Activated T-cell treated with anti-CD3 and anti-CD28 coated beads, Interleukin-2, amount 50 U/mL, for 24 hours (primary cell): Measurements from ENCODE around the gene PIK3R5.

Experiments
- DNase-seq: peaks from one replicate; pipeline ENCODE4 v3.0.0-alpha.2; 2020
- H3K27ac Mint-ChIP-seq: 2 replicates; pipeline ENCODE4 v1.8.0; 2020; ENCODE audit warnings: mild to moderate bottlenecking, mixed read lengths
- H3K27me3 Mint-ChIP-seq: 2 replicates; pipeline ENCODE4 v1.8.0; 2020; ENCODE audit warnings: mixed read lengths
- H3K36me3 Mint-ChIP-seq: 2 replicates; pipeline ENCODE4 v1.8.0; 2020; ENCODE audit warnings: low read depth, mixed read lengths
- H3K4me1 Mint-ChIP-seq: 2 replicates; pipeline ENCODE4 v1.8.0; 2020; ENCODE audit warnings: low read depth, mixed read lengths
- H3K4me3 Mint-ChIP-seq: 2 replicates; pipeline ENCODE4 v1.8.0; 2020; ENCODE audit warnings: mild to moderate bottlenecking, moderate library complexity, mixed read lengths
- H3K9me3 Mint-ChIP-seq: 2 replicates; pipeline ENCODE4 v1.8.0; 2020; ENCODE audit warnings: mixed read lengths

Gene PIK3R5

DNA sequence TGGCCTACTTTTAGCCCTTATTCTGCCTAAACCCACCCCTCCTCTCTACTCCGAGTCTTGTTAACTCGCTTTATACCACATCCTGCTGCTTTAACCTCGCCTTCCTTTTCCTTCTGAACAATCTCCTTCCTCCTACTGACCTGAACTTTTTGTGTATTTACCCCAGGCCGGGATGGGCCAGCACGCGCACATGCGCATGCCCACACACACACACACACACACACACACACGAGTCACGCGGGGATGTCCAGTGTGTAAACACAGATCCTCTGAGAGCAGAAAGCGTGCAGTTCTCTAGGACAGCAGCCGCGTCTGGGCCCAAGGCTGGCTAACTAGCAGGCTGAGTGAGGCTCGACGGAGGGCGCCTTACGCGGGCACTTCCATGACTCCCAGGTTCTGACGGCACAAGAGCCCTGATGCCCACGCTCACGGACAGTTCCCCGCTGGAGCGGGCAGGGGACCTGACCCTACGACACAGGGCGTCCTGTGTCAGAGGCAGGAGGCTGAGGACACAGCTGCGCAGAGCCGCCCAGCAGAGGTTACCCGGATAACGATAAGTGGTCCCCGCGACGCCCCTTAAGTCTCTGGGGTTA is 610 bp downstream of the PIK3R5 start:
- DNase-seq, result peak; percentile 69
- Mint-ChIP-seq H3K4me3 (peak overlapping the region; percentile 91), H3K4me1 (peaks cover 65% of the 10 kb centered on the region), H3K27me3 (no peaks in the 10 kb centered on the region), H3K36me3 (peaks cover 36% of the 10 kb centered on the region), H3K9me3 (peaks cover 12% of the 10 kb centered on the region), H3K27ac (peak overlapping the region; percentile 94)

GRCh38 chr17:8963647-8964258 is 1.8 kb downstream of the PIK3R5 start:
- no peaks in the 10 kb centered on the region for H3K27me3 Mint-ChIP-seq
- H3K36me3 Mint-ChIP-seq, result peaks cover 47% of the 10 kb centered on the region
- peaks cover 76% of the 10 kb centered on the region for H3K4me1 Mint-ChIP-seq
- DNase-seq, result peak; percentile 58
- peak overlapping the region; percentile 91 for H3K4me3 Mint-ChIP-seq
- H3K9me3 Mint-ChIP-seq, result peaks cover 10% of the 10 kb centered on the region
- H3K27ac Mint-ChIP-seq, result peak overlapping the region; percentile 95

DNA sequence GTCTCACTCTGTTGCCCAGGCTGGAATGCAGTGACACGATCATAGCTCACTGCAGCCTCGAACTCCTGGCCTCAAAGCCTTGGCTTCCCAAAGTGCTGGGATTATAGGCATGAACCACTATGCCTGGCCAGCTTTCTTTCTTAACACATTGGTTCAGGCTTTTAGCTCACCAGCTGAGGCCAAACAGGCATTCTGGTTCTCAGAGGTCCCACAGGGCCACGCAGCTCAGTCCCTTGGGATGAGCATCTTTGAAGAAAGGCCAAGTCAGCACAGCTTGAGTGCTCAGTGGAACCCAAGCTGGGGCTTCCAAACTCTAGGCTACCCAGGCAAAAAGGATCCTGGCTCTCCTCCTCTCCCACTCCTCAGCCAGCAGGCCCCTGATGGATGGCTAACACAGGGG is 2.5 kb downstream of the PIK3R5 start:
- Mint-ChIP-seq H3K4me3 (peak overlapping the region; percentile 91), H3K36me3 (peaks cover 50% of the 10 kb centered on the region), H3K4me1 (peaks cover 78% of the 10 kb centered on the region), H3K27me3 (no peaks in the 10 kb centered on the region), H3K9me3 (peaks cover 4% of the 10 kb centered on the region), H3K27ac (peak overlapping the region; percentile 95)
- no peak for DNase-seq

DNA sequence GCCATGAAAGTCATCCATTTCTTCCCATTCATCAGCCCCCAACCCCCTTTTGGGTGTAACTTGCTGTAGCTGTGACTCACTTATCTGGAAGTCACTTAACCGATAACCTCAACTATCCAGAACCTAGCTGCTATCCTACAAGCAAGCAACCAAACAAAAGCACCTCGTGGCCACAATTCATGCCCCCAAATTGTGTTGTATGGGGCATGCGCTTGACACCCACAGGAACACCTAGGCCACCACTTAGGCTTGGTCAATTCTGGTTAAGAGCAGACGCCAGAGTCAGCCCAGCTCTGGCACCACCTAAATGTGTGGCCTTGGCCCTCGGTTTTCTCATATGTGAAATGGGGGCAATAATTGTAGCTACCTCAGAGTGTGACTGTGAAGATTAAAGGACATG is 3.7 kb downstream of the PIK3R5 start:
- Mint-ChIP-seq H3K4me3 (no peak overlapping the region), H3K27me3 (no peaks in the 10 kb centered on the region), H3K9me3 (no peaks in the 10 kb centered on the region), H3K27ac (peak overlapping the region; percentile 24), H3K4me1 (peaks cover 84% of the 10 kb centered on the region), H3K36me3 (peaks cover 60% of the 10 kb centered on the region)
- DNase-seq, result no peak

GRCh38 chr17:8960325-8961140 is 5.0 kb downstream of the PIK3R5 start:
- peaks cover 63% of the 10 kb centered on the region for H3K36me3 Mint-ChIP-seq
- DNase-seq, result peak; percentile 31
- H3K27me3 Mint-ChIP-seq, result no peaks in the 10 kb centered on the region
- H3K9me3 Mint-ChIP-seq, result no peaks in the 10 kb centered on the region
- H3K4me3 Mint-ChIP-seq, result no peak overlapping the region
- H3K4me1 Mint-ChIP-seq, result peaks cover 92% of the 10 kb centered on the region
- H3K27ac Mint-ChIP-seq, result peak overlapping the region; percentile 65

GRCh38 chr17:8959312-8959918 is 6.1 kb downstream of the PIK3R5 start:
- no peaks in the 10 kb centered on the region for H3K27me3 Mint-ChIP-seq
- peaks cover 59% of the 10 kb centered on the region for H3K36me3 Mint-ChIP-seq
- H3K4me1 Mint-ChIP-seq, result peaks cover 96% of the 10 kb centered on the region
- DNase-seq, result peak; percentile 34
- H3K9me3 Mint-ChIP-seq, result no peaks in the 10 kb centered on the region
- peak overlapping the region; percentile 89 for H3K27ac Mint-ChIP-seq
- H3K4me3 Mint-ChIP-seq, result peak overlapping the region; percentile 58

GRCh38 chr17:8957721-8958120 is 7.8 kb downstream of the PIK3R5 start:
- H3K27ac Mint-ChIP-seq, result peak overlapping the region; percentile 92
- H3K4me3 Mint-ChIP-seq, result no peak overlapping the region
- no peak for DNase-seq

DNA sequence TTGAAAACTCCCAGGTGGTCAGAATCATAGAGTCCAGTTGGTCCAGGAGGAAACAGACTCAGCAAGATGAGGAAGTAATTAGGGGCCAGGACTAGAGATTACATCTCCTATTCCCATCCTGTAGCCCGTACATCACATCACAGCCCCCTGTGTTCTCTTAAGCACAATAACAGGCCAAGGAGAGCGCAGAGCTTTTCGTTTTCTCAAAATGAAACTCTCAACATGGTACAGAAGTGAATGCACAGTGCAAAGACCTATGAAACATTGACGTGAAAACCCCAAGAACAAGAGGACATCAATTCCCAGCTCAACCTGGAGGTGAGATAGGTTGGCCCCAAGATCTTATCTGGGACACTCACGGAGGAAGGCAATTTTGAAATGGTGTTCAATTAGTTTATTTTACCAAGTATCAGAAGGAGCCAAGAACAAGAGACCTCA is 9.0 kb downstream of the PIK3R5 start:
- H3K36me3 Mint-ChIP-seq, result peaks cover 61% of the 10 kb centered on the region
- peaks cover 8% of the 10 kb centered on the region for H3K9me3 Mint-ChIP-seq
- peak overlapping the region; percentile 54 for H3K4me3 Mint-ChIP-seq
- H3K4me1 Mint-ChIP-seq, result peaks cover 98% of the 10 kb centered on the region
- peak overlapping the region; percentile 92 for H3K27ac Mint-ChIP-seq
- DNase-seq, result no peak
- H3K27me3 Mint-ChIP-seq, result no peaks in the 10 kb centered on the region

More at GRCh38 chr17:8957721-8958120, 7.8 kb downstream of the PIK3R5 start:
- Mint-ChIP-seq H3K9me3 (peaks cover 2% of the 10 kb centered on the region), H3K27me3 (no peaks in the 10 kb centered on the region), H3K4me1 (peaks cover 98% of the 10 kb centered on the region), H3K36me3 (peaks cover 59% of the 10 kb centered on the region)

DNA sequence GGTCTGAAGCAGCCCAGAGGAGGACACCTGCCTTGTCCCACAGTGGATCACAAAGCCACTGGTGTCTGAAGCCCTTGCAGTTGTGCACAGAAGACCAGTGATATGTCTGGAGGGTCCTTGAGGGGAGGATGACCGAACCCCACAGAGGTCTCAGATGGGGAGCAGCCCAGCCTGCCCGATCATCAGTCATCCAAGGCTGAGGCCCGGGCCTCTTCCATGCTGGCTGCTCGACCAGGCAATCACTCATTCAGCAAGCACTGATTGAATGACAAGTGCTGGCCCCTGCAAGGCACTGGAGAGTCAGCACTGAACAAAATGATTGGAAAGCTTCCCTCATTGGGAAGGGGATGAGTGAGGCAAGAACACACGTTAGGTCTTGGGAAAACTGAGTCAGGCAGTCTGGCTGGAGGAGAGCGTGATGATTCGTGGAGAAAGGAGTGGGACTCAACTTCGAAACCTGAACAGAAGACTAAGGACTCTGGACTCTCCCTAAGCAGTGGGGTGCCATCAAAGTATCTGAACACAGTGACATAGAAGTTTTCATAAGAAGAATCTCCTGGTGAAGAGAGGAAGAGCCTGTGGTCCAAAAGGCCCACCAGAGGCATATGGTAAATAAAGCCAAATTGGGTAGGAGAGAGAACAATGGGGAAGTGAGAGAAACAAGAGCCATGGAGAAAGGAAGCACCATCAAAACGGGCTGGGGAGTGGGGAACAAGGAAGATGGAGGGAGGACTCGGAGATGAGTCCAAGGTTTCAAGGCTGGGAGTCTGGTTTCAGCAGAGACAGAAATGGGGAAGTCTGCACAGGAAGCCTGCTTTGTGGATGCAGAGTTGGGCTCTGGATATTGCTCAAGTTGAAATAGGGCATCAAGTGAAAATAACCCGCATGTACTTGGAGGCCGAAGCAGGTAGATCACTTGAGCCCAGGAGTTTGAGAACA is 10.2 kb downstream of the PIK3R5 start:
- DNase-seq, result peak; percentile 33
- peaks cover 18% of the 10 kb centered on the region for H3K9me3 Mint-ChIP-seq
- peak overlapping the region; percentile 67 for H3K4me3 Mint-ChIP-seq
- H3K27me3 Mint-ChIP-seq, result no peaks in the 10 kb centered on the region
- peaks cover 100% of the 10 kb centered on the region for H3K4me1 Mint-ChIP-seq
- peak overlapping the region; percentile 92 for H3K27ac Mint-ChIP-seq
- peaks cover 68% of the 10 kb centered on the region for H3K36me3 Mint-ChIP-seq

DNA sequence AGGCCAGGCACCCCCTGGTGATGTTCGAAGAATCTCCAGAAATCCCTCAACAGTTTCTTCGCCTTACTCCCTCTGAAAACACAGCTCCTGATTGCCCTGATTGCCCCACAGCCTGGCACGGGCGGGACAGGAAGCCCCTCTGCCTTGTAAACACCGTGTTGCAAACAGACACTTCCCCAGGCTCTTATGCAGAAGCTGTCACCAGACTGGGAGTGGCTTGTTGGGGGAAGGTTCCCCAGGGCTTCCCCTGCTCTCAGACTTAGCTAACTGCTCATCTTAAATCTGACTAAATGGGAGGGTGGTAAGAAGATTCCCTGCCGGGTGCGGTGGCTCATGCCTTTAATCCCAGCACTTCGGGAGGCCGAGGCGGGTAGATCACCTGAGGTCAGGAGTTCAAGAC is 11.2 kb downstream of the PIK3R5 start:
- H3K4me1 Mint-ChIP-seq, result peaks cover 99% of the 10 kb centered on the region
- peaks cover 19% of the 10 kb centered on the region for H3K9me3 Mint-ChIP-seq
- peaks cover 59% of the 10 kb centered on the region for H3K36me3 Mint-ChIP-seq
- peak; percentile 71 for DNase-seq
- peak overlapping the region; percentile 92 for H3K27ac Mint-ChIP-seq
- peak overlapping the region; percentile 67 for H3K4me3 Mint-ChIP-seq
- no peaks in the 10 kb centered on the region for H3K27me3 Mint-ChIP-seq

DNA sequence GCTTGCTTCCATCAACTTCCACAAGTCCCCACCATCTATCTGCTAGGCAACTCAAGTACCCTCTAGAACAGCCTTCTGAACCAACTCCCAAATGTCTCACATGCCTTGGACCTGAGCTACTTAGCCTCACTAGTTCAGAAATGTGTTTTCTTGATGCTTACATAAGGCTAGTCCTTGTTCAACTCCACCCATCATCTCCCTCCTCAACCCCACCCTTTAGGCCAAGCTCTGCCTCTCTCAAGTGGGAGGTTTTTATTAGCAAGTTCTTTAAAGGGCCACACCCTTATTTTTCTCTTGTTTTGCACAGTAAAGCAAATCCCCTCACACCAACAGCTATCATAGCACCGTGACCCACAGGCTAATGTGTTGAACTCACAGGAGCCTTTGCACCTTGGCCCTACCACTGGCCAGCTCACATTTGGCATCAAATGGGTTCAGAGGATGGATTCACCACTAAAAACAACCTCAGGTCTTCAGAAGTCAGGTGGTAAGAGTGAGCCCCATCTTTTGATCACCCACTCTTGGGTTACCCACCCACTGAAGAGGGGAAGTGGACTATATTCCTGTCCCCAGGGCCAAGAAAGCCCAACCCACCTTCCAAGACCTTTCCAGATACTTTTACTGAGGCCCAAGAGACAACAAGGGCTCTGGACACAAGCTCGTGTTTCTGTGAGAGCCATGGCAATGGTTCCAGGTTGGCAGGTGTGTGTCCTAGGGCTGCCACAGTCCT is 12.2 kb downstream of the PIK3R5 start:
- no peaks in the 10 kb centered on the region for H3K27me3 Mint-ChIP-seq
- H3K4me3 Mint-ChIP-seq, result no peak overlapping the region
- H3K36me3 Mint-ChIP-seq, result peaks cover 49% of the 10 kb centered on the region
- H3K27ac Mint-ChIP-seq, result peak overlapping the region; percentile 8
- peaks cover 19% of the 10 kb centered on the region for H3K9me3 Mint-ChIP-seq
- DNase-seq, result no peak
- H3K4me1 Mint-ChIP-seq, result peaks cover 99% of the 10 kb centered on the region

DNA sequence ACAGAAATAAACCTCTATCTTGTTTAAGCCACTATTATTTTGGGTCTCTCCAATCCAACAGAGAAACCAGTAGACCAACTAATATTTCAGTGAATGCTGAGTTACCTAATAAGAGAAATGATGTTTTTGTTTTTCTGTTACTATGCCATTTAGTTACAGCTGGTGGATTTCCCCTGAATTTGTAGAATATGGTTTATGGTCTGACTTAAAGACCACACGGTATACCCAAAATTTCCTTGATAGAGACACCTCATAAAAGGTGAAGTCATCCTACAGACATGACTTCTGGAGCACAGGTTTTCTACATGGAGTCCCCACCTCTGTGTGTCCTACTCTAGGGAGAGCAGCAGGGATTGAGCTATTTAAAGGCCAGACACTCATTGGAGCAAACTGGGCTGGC is 13.3 kb downstream of the PIK3R5 start:
- H3K4me1 Mint-ChIP-seq, result peaks cover 96% of the 10 kb centered on the region
- peak overlapping the region; percentile 45 for H3K27ac Mint-ChIP-seq
- no peaks in the 10 kb centered on the region for H3K27me3 Mint-ChIP-seq
- H3K36me3 Mint-ChIP-seq, result peaks cover 44% of the 10 kb centered on the region
- H3K4me3 Mint-ChIP-seq, result peak overlapping the region; percentile 14
- peaks cover 19% of the 10 kb centered on the region for H3K9me3 Mint-ChIP-seq
- DNase-seq, result no peak

GRCh38 chr17:8951206-8951605 is 14.3 kb downstream of the PIK3R5 start:
- Mint-ChIP-seq H3K27ac (peak overlapping the region; percentile 88), H3K9me3 (peaks cover 19% of the 10 kb centered on the region), H3K27me3 (no peaks in the 10 kb centered on the region), H3K36me3 (peaks cover 46% of the 10 kb centered on the region), H3K4me1 (peaks cover 96% of the 10 kb centered on the region), H3K4me3 (no peak overlapping the region)
- DNase-seq, result no peak
